Activated CD4-positive, alpha-beta T cell treated with anti-CD3 and anti-CD28 coated beads, Interleukin-2, Interleukin-6, amounts not matched to agents 100 ng/mL and 50 ng/mL, durations not matched to agents 16 hours and 8 hours (primary cell): ENCODE results near the gene NAGPA.
A peak's percentile ranks its signal among the peaks of the same experiment; 100 is the strongest.

Experiments used
- DNase-seq: peaks from one replicate; pipeline ENCODE4 v3.0.0-alpha.2; 2020

NAGPA gene

GRCh38 chr16:5027086-5027485 lies 6.6 kb downstream of the NAGPA start:
- DNase-seq: no peak

GRCh38 chr16:5026664-5027063 lies 7.1 kb downstream of the NAGPA start:
- DNase-seq: no peak

- no peak for DNase-seq
Measured at GRCh38 chr16:5025171-5025632, 8.5 kb downstream of the NAGPA start.

- peak; percentile 16 for DNase-seq
Measured at GRCh38 chr16:5024632-5025031, 9.1 kb downstream of the NAGPA start.

GRCh38 chr16:5022521-5022920 lies 11.2 kb downstream of the NAGPA start:
- DNase-seq: no peak

GRCh38 chr16:5020551-5020950 lies 13.2 kb downstream of the NAGPA start:
- DNase-seq: no peak

- no peak for DNase-seq
Measured at GRCh38 chr16:5019775-5020174, 14.0 kb downstream of the NAGPA start.

GRCh38 chr16:5018793-5019192 lies 14.9 kb downstream of the NAGPA start:
- no peak for DNase-seq

- DNase-seq: no peak
Measured at GRCh38 chr16:5017678-5017969, 16.1 kb downstream of the NAGPA start.

- no peak for DNase-seq
Measured at GRCh38 chr16:5016967-5017677, 16.6 kb downstream of the NAGPA start.

GRCh38 chr16:5015887-5016286 lies 17.8 kb downstream of the NAGPA start:
- DNase-seq: no peak

GRCh38 chr16:5015351-5015750 lies 18.4 kb downstream of the NAGPA start:
- DNase-seq: no peak

GRCh38 chr16:5012887-5013286 lies 20.8 kb downstream of the NAGPA start:
- no peak for DNase-seq

- no peak for DNase-seq
Measured at GRCh38 chr16:5011637-5012036, 22.1 kb downstream of the NAGPA start.

- DNase-seq: no peak
Measured at GRCh38 chr16:5010576-5011329, 23.0 kb downstream of the NAGPA start.

GRCh38 chr16:5008311-5008731 lies 25.4 kb downstream of the NAGPA start:
- DNase-seq: no peak

GRCh38 chr16:5007256-5007655 lies 26.5 kb downstream of the NAGPA start:
- DNase-seq: no peak

GRCh38 chr16:5006348-5007193 lies 27.2 kb downstream of the NAGPA start:
- DNase-seq: no peak

- DNase-seq: no peak
Measured at GRCh38 chr16:5005916-5006315, 27.8 kb downstream of the NAGPA start.

GRCh38 chr16:5004311-5004710 lies 29.4 kb downstream of the NAGPA start:
- DNase-seq: no peak

GRCh38 chr16:5003828-5004227 lies 29.9 kb downstream of the NAGPA start:
- no peak for DNase-seq

- DNase-seq: no peak
Measured at GRCh38 chr16:5003211-5003610, 30.5 kb downstream of the NAGPA start.

GRCh38 chr16:5002699-5003143 lies 31.0 kb downstream of the NAGPA start:
- no peak for DNase-seq

GRCh38 chr16:5001986-5002385 lies 31.7 kb downstream of the NAGPA start:
- no peak for DNase-seq
